Esophagus muscularis mucosa (tissue), 4 donors: Measurements from ENCODE around the gene IMPA2. TPM values are rescaled to one million over a fixed set of nuclear protein-coding genes. Genes with fewer than 3 reads are reported as not detected.
A peak's percentile ranks its signal among the peaks of the same experiment; 100 is the strongest.

ENCODE experiments used
- DNase-seq: peaks from one replicate; pipeline ENCODE4 v3.0.0-alpha.2; 2017; ENCODE audit errors: extremely low spot score
- H3K27ac ChIP-seq, 4 donors: fragments of 200-600 bp; sonication (generic); replicated peaks in 1 of 4; 1 replicate in 3 of 4; 2 replicates in 1 of 4; pipeline ENCODE4 v1.5.1; 2016 to 2019; ENCODE audit warnings: mild to moderate bottlenecking in 1 of 4
- H3K27me3 ChIP-seq, 4 donors: fragments of 200-600 bp; sonication (generic); one replicate each; pipeline versions ENCODE4 v1.5.1 to v1.6.0; 2016 to 2019
- H3K36me3 ChIP-seq, 4 donors: fragments of 200-600 bp; sonication (generic); one replicate each; pipeline ENCODE4 v1.5.1; 2016 to 2019
- H3K4me1 ChIP-seq, 4 donors: fragments of 200-600 bp; sonication (generic); one replicate each; pipeline ENCODE4 v1.5.1; 2016 to 2019
- H3K4me3 ChIP-seq, 4 donors: fragments of 200-600 bp; sonication (generic); 1 replicate in 2 of 4; 2 replicates in 2 of 4; pipeline ENCODE4 v1.5.1; 2016 to 2019; ENCODE audit warnings: mild to moderate bottlenecking in 4 of 4, moderate library complexity in 1 of 4
- H3K9me3 ChIP-seq, 4 donors: fragments of 200-600 bp; sonication (generic); 1 replicate in 3 of 4; 2 replicates in 1 of 4; pipeline ENCODE4 v1.5.1; 2016 to 2019
- EP300 ChIP-seq: sonication (generic); formaldehyde crosslinking; IDR thresholded peaks from one replicate; pipeline ENCODE4 v1.6.1; 2017; ENCODE audit warnings: antibody characterized with exemption
- POLR2A ChIP-seq: fragments of 450-650 bp; IDR thresholded peaks from one replicate; pipeline ENCODE4 v1.6.1; 2017; ENCODE audit warnings: antibody characterized with exemption, moderate library complexity, mild to moderate bottlenecking, low read depth
- POLR2AphosphoS5 ChIP-seq, 2 donors: sonication (generic); formaldehyde crosslinking; IDR thresholded peaks; one replicate each; pipeline ENCODE4 v1.6.1; 2017; ENCODE audit warnings: antibody characterized with exemption in 2 of 2
- WGBS: methylation state at CpG from one replicate; pipeline ENCODE4 v1.1.5; 2018; 5-methylcytosine and 5-hydroxymethylcytosine counted together
- intact Hi-C: fragments of 100-400 bp; cut with DNase I; formaldehyde crosslinking; loops from one replicate; pipeline ENCODE4 v1.15.1; 2023
- total RNA-seq, 4 donors: library from RNA; depleted of rRNA; stranded (reverse); fragments of >200 nt; gene quantifications; one replicate each; pipeline versions ENCODE4 v1.1.0 to v1.2.1, GENCODE V29; 2016
- TF ChIP-seq, protein P1 (sequence below), 3 experiments: fragments of 200-600 bp in 2 of 3; fragments of 450-650 bp in 1 of 3; sonication (generic) in 2 of 3; IDR thresholded peaks; one replicate each; pipeline ENCODE4 v1.5.1; 2017 to 2019; ENCODE audit warnings: antibody characterized with exemption in 3 of 3, mild to moderate bottlenecking in 2 of 3, moderate library complexity in 1 of 3

IMPA2 gene
- total RNA-seq, 4 donors from 2014 or later = 90.1 to 317 (median 165) TPM

DNA sequence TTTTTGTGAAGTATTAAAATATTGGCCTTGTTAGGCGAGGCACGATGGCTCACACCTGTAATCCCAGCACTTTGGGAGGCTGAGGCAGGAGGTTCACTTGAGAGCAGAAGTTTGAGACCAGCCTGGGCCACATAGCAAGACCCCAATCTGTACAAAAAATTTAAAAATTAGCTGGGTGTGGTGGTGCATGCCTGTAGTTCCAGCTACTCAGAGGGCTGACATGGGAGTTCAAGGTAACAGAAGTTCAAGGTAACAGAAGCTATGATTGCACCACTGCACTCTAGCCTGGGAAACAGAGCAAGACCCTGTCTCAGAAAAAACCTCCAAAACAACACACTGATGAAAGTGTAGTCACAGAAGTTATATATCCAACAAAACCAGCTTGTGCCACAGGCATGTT is 39.8 kb downstream of the IMPA2 start:
- H3K4me1 ChIP-seq = peaks cover 7 to 18% (median 10%) of the 10 kb centered on the region in 4 donors
- no peaks in the 10 kb centered on the region for H3K9me3 ChIP-seq
- intact Hi-C loops = no loop called here
- no peaks in the 10 kb centered on the region for H3K27me3 ChIP-seq
- no peak for DNase-seq
- H3K4me3 ChIP-seq = no peak overlapping the region
- peaks cover 17 to 59% (median 35%) of the 10 kb centered on the region in 4 donors for H3K36me3 ChIP-seq
- H3K27ac ChIP-seq = no peak overlapping the region
- 100% methylated on average over 2 of the region's 2 CpGs for WGBS
- TF ChIP-seq POLR2AphosphoS5 (IDR thresholded peaks at IDR 0.05) = no peak
- TF ChIP-seq POLR2A = no peak
- TF ChIP-seq, protein P1, sequence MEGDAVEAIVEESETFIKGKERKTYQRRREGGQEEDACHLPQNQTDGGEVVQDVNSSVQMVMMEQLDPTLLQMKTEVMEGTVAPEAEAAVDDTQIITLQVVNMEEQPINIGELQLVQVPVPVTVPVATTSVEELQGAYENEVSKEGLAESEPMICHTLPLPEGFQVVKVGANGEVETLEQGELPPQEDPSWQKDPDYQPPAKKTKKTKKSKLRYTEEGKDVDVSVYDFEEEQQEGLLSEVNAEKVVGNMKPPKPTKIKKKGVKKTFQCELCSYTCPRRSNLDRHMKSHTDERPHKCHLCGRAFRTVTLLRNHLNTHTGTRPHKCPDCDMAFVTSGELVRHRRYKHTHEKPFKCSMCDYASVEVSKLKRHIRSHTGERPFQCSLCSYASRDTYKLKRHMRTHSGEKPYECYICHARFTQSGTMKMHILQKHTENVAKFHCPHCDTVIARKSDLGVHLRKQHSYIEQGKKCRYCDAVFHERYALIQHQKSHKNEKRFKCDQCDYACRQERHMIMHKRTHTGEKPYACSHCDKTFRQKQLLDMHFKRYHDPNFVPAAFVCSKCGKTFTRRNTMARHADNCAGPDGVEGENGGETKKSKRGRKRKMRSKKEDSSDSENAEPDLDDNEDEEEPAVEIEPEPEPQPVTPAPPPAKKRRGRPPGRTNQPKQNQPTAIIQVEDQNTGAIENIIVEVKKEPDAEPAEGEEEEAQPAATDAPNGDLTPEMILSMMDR (IDR thresholded peaks at IDR 0.05) = no peak
- no peak for TF ChIP-seq EP300

DNA sequence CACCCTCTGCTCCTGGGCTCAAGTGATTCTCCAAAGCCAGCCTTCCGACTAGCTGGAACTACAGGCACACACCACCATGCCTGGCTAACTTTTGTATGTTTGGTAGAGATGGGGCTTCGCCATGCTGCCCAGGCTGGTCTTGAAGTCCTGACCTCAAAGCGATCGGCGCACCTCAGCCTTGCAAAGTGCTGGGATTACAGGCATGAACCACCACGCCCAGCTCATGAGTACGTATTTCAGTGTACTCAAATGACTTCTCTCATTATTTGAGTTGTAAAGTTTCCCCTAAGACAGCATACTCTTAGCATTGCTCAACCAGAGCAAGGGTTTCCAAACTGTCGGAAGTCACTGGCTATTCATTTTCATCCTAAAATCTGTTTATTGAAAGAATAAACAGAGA is 40.3 kb downstream of the IMPA2 start:
- intact Hi-C loops = no loop called here
- 88% methylated on average over 5 of the region's 8 CpGs for WGBS
- no peaks in the 10 kb centered on the region for H3K9me3 ChIP-seq
- H3K4me1 ChIP-seq = peaks cover 2 to 15% (median 9%) of the 10 kb centered on the region in 4 donors
- no peaks in the 10 kb centered on the region for H3K27me3 ChIP-seq
- H3K27ac ChIP-seq = no peak overlapping the region
- DNase-seq = no peak
- H3K36me3 ChIP-seq = peaks cover 16 to 55% (median 35%) of the 10 kb centered on the region in 4 donors
- TF ChIP-seq, protein P1 (IDR thresholded peaks at IDR 0.05) = no peak
- TF ChIP-seq POLR2A = no peak
- no peak for TF ChIP-seq POLR2AphosphoS5 (IDR thresholded peaks at IDR 0.05)
- no peak for TF ChIP-seq EP300
- H3K4me3 ChIP-seq = no peak overlapping the region

DNA sequence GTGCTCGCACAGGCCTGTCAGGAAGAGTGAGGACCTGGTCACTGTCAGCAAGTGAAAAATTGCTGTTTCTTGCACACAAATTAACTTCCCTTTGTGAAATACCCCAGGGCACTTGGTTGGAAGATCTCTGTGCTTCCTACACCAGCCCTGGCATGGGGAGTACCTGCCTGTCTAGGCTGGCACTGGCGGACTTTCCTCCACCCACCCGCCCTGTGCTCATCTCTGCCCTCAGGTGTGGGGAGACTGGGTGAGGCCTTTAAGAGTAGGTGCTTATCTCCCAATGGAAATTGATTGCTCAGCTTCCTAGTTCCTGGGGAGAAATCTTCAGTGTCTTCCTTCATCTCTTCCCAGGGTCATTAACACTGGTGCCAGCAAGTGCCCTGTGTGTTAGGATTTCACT is 42.1 kb downstream of the IMPA2 start:
- H3K9me3 ChIP-seq = no peaks in the 10 kb centered on the region
- TF ChIP-seq, protein P1 (IDR thresholded peaks at IDR 0.05) = no peak
- no peak for TF ChIP-seq POLR2AphosphoS5 (IDR thresholded peaks at IDR 0.05)
- TF ChIP-seq EP300 = no peak
- no peak for TF ChIP-seq POLR2A
- intact Hi-C loops = no loop called here
- no peak for DNase-seq
- no peak overlapping the region for H3K4me3 ChIP-seq
- no peak overlapping the region for H3K27ac ChIP-seq
- peaks cover 9 to 45% (median 28%) of the 10 kb centered on the region in 4 donors for H3K36me3 ChIP-seq
- no peaks in the 10 kb centered on the region for H3K27me3 ChIP-seq
- peaks cover 9 to 24% (median 11%) of the 10 kb centered on the region in 4 donors for H3K4me1 ChIP-seq
- no CpG with 5 or more reads among the region's 3 CpGs for WGBS

DNA sequence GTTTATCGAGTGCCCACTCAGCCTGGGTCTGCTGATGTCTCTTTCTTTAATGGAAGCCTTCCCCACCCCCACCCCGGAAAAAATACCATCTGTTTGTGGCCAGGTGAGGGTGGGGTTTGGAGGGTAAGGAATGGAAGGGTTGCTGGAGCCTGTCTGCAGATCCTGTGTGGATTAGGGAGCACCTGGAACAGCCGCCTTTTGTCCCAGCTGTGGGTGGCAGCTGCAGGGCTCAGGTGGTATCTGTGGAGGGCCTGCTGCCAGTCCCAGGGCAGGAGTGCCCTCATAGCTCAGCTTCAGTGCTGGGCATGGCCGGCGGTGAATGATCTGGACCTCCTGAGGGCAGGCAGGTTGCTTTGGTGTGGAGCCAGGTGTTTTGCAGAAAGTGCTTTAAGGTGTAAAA is 45.3 kb downstream of the IMPA2 start:
- TF ChIP-seq EP300 = no peak
- H3K36me3 ChIP-seq = peaks cover 13 to 59% (median 49%) of the 10 kb centered on the region in 4 donors
- DNase-seq = no peak
- intact Hi-C loops = no loop called here
- H3K27me3 ChIP-seq = no peaks in the 10 kb centered on the region
- peak overlapping the region in 2 of 4 donors; percentile 30 to 71 for H3K27ac ChIP-seq
- H3K4me3 ChIP-seq = no peak overlapping the region
- 89% methylated on average over 5 of the region's 5 CpGs for WGBS
- peaks cover 15 to 39% (median 23%) of the 10 kb centered on the region in 4 donors for H3K4me1 ChIP-seq
- no peaks in the 10 kb centered on the region for H3K9me3 ChIP-seq

DNA sequence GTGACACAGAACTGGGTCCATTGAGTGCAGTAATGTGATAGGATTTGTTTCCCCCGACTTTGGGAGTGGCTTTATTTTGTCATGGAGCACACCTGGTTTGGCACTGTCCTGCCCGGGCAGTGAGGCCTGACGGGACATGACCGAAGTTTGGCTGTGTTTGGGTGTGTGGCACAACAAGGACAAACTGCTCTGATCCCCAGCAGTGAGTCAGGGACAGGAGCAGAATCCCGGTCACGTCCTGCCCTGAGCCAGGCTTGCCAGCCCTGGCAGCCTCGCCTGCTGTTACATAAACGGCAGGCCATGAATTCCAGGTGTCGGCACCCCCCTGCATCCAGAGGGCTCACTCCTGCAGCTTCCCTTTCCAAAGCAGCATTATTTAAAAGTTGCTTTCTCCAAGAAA is 45.7 kb downstream of the IMPA2 start:
- Histone ChIP-seq H3K4me3 (no peak overlapping the region), H3K4me1 (peaks cover 18 to 44% (median 28%) of the 10 kb centered on the region in 4 donors), H3K27me3 (no peaks in the 10 kb centered on the region), H3K27ac (peak overlapping the region in 2 of 4 donors; percentile 30 to 71), H3K9me3 (no peaks in the 10 kb centered on the region), H3K36me3 (peaks cover 12 to 56% (median 46%) of the 10 kb centered on the region in 4 donors)
- TF ChIP-seq POLR2AphosphoS5 (IDR thresholded peaks at IDR 0.05) (peak in 1 of 2 donors; percentile 50), EP300 (no peak)
- WGBS = 48% methylated on average over 9 of the region's 9 CpGs
- DNase-seq = no peak
- intact Hi-C loops = no loop called here

DNA sequence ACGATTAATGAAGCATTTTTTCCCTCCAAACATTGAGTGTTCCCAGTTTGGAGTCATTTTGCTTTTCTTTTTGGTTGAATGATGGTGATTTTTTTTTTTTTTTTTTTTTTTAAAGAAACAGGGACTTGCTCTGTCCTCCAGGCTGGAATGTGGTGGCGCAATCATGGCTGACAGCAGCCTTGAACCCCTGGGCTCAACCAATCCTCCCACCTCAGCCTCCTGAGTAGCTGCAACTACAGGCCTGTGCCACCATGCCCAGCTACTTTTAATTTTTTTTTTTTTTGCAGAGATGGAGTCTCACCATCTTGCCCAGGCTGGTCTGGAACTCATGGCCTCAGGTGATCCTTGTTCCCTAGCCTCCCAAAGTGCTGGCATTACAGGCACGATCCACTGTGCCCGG is 46.2 kb downstream of the IMPA2 start:
- TF ChIP-seq POLR2A = no peak
- TF ChIP-seq, protein P1 (IDR thresholded peaks at IDR 0.05) = no peak
- TF ChIP-seq EP300 = no peak
- no peak for TF ChIP-seq POLR2AphosphoS5 (IDR thresholded peaks at IDR 0.05)
- DNase-seq = no peak
- WGBS = 88% methylated on average over 4 of the region's 4 CpGs
- Histone ChIP-seq H3K27ac (peak overlapping the region in 2 of 4 donors; percentile 30 to 71), H3K4me1 (peaks cover 18 to 48% (median 32%) of the 10 kb centered on the region in 4 donors), H3K27me3 (no peaks in the 10 kb centered on the region), H3K36me3 (peaks cover 12 to 56% (median 45%) of the 10 kb centered on the region in 4 donors), H3K9me3 (no peaks in the 10 kb centered on the region), H3K4me3 (no peak overlapping the region)
- intact Hi-C loops = no loop called here
